GM18519 (cell line): Measurements from ENCODE around the gene LPP.

Experiments
- ATAC-seq: cut with Tn5 transposase; IDR thresholded peaks from one replicate; pipeline ENCODE4 v1.9.1; 2021; ENCODE audit warnings: mild to moderate bottlenecking, moderate library complexity; ENCODE audit not compliant: unreplicated experiment, low FRiP score

The LPP gene

DNA sequence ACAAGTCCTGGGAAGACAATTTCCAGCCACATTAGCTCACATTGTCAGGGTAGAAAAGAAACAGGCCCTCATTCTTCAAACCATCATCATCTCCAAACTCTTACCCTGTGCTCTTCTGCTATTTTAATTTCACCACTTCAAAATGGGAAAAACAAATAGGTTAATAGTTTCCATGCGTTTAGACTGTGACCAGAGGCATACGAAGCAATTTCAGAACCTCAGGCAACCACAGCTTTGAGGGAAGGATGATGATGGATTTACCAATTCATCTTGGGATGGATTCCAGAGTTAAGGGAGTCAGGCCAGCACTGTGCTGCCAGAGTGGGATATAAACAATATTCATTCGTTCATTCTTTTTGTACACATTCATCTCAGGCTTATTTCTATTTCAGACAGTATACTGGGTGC is 710.0 kb downstream of the LPP start:
- no peak for ATAC-seq

- no peak for ATAC-seq
Observed at GRCh38 chr3:188867691-188868265, 713.8 kb downstream of the LPP start.

- ATAC-seq, result no peak
Observed at GRCh38 chr3:188868803-188869202, 714.8 kb downstream of the LPP start.

GRCh38 chr3:188869628-188870027 is 715.7 kb downstream of the LPP start:
- ATAC-seq, result no peak

DNA sequence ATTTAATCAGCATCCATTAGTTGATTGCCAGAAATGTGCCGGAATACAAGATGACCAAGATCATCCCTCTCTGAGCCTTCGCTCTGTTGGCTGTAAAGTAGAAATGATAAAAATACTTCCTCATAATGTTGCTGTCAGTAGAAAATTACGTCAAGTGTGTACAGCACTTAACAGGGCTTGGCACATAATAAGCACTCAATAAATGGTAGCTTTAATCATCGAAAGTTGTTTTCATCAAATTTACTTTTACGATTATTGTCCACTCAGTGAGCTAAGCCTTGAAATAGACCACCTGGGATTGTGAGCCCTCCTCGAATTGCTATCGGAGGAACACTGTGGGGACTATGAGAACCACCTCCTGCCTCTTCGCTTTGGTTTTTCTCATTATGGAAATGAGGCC is 716.5 kb downstream of the LPP start:
- no peak for ATAC-seq

GRCh38 chr3:188874576-188874975 is 720.6 kb downstream of the LPP start:
- ATAC-seq, result no peak

DNA sequence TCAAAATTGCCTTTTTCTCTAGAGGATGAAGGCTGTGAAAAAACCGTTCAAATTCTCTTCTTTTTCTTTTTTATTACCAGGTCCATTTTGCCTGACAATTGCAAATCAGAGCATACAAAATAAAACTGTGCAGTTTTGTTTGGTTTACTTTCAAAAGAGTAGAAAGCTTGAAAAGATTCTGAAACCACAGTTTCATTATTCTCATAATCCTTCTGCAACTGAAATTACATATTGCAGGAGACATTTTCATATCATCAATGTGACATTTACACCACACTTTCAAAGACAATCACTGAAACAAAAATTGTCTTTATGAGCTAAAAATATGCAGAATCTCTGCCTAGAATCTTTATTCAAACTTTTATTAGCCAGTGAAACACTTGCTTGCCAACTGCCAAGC is 721.5 kb downstream of the LPP start:
- no peak for ATAC-seq

DNA sequence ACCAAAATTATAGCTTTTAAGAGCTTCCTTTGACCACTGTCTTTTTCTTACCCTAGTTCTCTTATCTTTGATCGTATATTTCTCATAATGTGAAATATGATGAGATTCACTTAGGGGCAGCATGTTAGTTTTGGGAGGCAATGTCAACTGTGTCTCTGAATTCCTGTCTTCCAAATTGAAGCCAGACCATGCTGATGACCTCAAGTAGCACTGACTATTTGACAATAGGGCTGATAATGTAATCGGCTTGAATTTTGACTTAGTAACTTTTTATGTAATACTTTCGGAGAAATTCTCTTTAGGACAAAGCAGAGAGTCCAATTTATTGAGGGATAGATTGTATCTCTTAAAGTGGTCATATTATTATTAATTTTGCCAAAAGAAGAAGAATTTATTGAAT is 722.4 kb downstream of the LPP start:
- ATAC-seq, result no peak

- no peak for ATAC-seq
Observed at GRCh38 chr3:188877381-188877780, 723.4 kb downstream of the LPP start.

DNA sequence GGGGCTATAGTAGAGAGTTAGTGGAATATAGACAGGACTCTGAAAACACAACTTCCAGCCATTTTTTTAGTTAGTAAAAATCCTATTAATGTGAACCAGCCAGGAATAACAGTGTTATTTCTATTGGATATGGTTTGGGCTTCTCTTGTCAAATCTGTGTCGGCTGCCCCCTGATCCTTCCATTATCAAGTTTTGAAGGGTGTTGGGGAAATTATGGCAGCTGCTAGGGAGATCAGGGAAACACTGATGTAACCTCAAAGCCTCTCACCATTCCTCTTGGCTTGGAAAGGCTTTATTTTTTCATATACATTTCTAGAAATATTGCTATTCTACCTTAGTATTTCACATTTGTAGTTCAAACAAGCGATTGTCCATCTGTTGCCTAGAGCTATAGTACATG is 724.1 kb downstream of the LPP start:
- no peak for ATAC-seq

DNA sequence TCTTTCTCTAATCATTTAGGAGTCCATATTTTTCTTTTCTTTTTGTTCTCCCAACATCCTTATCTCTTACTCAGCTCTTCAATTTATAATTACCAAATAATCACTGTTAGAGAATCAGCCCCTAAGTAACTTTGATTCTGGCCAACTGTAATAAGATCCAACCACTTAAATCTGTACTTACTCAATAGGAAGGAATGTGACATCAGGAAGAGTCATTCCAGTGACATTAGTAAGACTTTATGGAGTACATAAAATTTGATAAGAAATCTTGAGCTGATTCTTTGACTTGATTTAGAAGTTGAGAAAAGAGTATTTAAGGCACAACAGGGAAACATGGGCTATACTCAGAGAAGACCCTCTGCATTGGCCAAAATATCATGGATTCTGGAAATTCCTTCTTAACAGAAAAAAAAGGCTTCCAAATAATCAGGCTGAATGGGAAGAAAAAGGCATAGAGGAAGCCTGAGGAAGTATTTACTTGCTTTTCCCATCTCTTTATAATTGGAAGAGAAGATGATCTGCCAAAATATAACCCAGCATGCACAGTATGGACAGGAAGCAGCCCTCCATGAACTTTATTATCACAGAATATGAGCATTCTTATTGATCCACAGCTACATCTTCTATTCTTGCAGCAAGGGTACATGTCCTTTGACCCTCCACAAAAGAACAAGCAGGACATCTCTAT is 728.1 kb downstream of the LPP start:
- no peak for ATAC-seq

- no peak for ATAC-seq
Observed at GRCh38 chr3:188884299-188885043, 730.5 kb downstream of the LPP start.

- no peak for ATAC-seq
Observed at GRCh38 chr3:188888321-188889053, 734.5 kb downstream of the LPP start.

DNA sequence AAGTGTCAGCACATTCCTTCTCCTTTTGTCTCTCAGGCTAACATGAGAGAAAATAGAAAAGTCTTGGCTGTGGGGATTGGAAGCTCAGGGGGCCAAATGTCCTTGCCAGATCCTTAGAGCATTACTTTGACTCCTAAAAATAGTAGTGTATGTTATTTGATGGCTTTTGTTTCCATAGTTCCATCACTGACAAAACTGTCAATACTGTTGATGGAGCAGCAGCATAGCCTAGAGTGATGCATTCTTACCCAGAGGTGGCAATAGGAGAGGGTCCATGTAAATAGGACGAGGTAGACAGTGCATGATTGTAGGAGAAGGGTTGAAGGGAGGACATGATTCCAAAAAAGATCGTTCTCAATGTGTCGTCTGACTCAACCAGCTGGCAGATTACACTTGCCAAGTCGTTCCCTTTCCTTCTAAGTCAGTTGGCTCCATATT is 735.1 kb downstream of the LPP start:
- ATAC-seq, result no peak

DNA sequence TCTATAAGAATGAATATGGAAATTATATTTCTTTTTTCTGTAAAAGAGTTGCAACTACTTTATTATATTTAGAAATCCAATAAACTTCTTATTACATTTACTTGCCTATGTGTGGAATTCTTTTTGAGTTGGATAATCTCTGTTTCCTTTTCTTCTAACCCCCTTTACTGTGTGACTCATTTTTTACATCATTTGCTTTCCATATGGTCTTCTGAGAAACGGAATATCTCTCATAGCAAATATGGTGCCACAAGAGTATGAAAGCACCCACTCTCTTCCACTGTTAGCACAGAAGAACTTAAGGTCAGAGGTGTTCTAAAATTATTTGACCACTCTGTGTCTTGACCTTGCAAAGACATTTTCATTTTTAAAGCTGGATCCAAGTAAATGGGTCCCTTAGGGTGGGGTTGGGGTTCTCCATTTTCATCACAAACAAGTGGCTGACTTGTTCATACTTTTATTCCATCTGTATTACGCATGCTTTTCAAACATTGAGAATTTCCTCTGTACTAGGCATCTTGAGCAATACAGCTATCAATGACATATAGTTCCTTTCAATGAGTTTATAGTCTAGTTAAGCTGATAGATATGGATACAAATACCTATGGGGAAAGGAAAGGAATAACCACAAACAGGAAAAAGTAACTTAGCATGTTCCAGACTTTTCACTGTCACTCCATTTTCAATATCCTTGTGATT is 736.8 kb downstream of the LPP start:
- no peak for ATAC-seq

- ATAC-seq, result no peak
Observed at GRCh38 chr3:188899881-188900280, 745.9 kb downstream of the LPP start.

DNA sequence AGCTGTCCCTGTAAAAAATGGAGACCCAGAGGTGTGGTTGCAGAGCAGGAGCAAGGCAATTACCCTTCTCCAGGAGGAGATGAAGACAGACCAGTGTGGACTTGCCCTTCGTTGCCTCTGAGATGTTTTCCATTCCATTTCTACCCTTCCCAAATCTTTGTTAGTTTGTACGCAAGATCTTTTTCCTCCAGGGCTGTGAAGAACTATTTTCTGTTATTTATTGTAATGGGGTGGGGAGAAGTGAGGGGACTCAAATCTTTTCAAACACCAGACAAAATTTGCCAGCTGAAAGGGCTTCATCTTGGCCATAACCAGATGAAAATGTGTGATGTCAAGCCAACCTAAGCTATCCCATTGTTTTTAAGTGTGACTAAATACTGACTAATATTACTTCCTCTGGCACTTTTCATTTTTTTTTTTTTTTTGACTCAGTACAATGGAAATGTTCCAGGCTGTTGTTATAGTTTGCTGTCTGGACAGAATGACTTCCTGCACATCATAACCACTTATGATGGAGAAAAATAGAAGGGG is 746.5 kb downstream of the LPP start:
- no peak for ATAC-seq

- ATAC-seq, result no peak
Observed at GRCh38 chr3:188901126-188901525, 747.2 kb downstream of the LPP start.

DNA sequence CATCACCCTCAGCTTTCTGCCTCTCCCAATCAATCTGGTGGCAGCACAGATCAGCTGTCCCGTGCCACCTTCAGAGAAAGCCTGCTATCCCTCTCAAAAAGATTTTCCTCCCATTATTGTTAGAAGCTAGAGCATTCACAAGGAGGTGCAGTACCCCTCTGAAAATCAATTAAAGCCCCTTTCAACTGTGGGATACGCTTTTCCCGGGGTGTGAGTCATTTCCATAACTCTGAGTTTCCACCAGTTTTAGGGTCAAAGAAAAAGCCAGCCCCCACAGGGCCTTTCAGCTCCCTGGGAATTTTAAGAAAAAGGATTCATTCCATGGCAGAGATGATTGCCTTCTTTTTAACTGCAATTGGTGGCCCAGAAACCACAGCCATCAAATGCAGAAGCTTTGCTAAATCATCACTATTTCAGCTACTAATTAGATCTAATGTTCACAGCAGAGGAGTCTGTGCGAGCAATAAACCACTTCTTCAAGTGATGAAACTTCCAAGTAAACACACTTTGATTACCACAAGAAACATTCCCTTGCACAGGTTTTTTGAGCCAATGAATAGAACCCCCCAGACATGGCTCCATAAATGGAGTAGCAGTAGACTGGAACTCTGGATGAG is 747.8 kb downstream of the LPP start:
- ATAC-seq, result no peak

GRCh38 chr3:188904670-188905069 is 750.7 kb downstream of the LPP start:
- no peak for ATAC-seq
